ENCODE results near the gene ACKR2.

The ACKR2 gene

DNA sequence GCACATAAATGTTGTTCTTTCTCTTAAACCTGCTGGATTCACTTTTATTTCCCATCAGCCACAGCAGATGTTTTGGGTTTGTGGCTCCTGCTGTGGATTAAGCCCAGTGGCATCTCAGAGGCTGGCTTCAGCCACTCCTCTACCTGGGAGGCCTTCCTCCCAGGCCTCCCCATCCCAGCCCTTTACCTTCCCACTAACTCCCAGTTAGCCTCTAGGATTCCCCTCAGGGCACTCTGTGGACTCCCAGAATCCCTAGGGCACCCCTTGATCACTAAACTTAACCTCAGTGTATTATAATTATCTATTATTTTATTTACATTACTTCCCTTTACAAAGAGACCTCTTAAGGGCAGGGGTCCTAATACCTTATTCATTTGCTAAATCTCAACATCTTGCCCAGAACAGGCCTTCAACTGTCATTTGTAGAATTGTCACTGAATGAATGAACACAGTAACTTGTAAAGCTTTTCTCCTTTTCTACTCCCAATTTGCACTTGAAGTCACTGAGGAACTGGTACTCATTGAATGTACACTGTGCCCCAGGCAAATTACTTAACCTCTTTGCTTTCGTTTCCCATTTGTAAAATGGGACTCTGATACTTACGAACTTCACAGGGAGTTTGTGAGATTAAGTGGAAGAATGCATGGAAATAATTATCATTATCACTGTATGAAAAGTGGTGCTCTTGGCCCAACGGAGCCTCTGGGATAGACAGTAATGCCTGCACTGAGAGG, 44.5 kb upstream of the ACKR2 start:
- H3K9ac ChIP-seq, result no peak overlapping the region
- H3K4me2 ChIP-seq, result no peak overlapping the region

DNA sequence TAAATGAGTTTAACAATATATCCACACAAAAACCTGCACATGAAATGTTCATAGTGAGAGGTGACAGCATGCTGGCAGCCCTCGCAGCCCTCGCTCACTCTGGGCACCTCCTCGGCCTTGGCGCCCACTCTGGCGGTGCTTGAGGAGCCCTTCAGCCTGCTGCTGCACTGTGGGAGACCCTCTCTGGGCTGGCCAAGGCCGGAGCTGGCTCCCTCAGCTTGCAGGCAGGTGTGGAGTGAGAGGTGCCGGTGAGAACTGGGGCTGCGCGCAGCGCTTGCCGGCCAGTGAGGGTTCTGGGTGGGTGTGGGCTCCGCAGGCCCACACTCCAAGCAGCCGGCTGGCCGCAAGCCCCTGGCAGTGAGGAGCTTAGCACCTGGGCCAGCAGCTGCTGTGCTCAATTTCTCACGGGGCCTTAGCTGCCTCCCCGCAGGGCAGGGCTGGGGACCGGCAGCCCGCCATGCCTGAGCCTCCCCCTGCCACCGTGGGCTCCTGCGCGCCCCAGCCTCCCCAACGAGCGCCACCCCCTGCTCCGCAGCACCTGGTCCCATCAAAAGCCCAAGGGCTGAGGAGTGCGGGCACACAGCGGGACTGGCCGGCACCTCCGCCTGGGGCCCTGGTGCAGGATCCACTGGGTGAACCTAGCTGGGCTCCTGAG, 39.6 kb upstream of the ACKR2 start:
- H3K27me3 ChIP-seq (ENCODE audit: insufficient read depth, low read depth), result no peaks in the 10 kb centered on the region
- H3K4me3 ChIP-seq (IDR thresholded peaks at IDR 0.05; ENCODE audit: insufficient read depth, low read depth, low read length), result no peak overlapping the region
- no peaks in the 10 kb centered on the region for H3K79me2 ChIP-seq (ENCODE audit: insufficient read depth, low read depth)
- no peaks in the 10 kb centered on the region for H3K4me1 ChIP-seq (ENCODE audit: low read depth, poor library complexity, severe bottlenecking)
- no peak overlapping the region for H3K4me2 ChIP-seq
- TF ChIP-seq, protein P1, sequence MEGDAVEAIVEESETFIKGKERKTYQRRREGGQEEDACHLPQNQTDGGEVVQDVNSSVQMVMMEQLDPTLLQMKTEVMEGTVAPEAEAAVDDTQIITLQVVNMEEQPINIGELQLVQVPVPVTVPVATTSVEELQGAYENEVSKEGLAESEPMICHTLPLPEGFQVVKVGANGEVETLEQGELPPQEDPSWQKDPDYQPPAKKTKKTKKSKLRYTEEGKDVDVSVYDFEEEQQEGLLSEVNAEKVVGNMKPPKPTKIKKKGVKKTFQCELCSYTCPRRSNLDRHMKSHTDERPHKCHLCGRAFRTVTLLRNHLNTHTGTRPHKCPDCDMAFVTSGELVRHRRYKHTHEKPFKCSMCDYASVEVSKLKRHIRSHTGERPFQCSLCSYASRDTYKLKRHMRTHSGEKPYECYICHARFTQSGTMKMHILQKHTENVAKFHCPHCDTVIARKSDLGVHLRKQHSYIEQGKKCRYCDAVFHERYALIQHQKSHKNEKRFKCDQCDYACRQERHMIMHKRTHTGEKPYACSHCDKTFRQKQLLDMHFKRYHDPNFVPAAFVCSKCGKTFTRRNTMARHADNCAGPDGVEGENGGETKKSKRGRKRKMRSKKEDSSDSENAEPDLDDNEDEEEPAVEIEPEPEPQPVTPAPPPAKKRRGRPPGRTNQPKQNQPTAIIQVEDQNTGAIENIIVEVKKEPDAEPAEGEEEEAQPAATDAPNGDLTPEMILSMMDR (conservative IDR thresholded peaks at IDR 0.05; ENCODE audit: low read depth, low read length), result no peak
- no peak overlapping the region for H2AFZ ChIP-seq (ENCODE audit: low read depth)
- H4K20me1 ChIP-seq (ENCODE audit: insufficient read depth), result no peaks in the 10 kb centered on the region
- no peak overlapping the region for H3K27ac ChIP-seq
- H3K36me3 ChIP-seq (ENCODE audit: insufficient read depth), result no peaks in the 10 kb centered on the region
- no peak overlapping the region for H3K9ac ChIP-seq

More for the DNA sequence above, 44.5 kb upstream of the ACKR2 start:
- H3K36me3 ChIP-seq (ENCODE audit: insufficient read depth), result no peaks in the 10 kb centered on the region
- TF ChIP-seq, protein P1 (conservative IDR thresholded peaks at IDR 0.05; ENCODE audit: low read depth, low read length), result no peak
- no peak overlapping the region for H3K4me3 ChIP-seq (IDR thresholded peaks at IDR 0.05; ENCODE audit: insufficient read depth, low read depth, low read length)
- no peaks in the 10 kb centered on the region for H3K79me2 ChIP-seq (ENCODE audit: insufficient read depth, low read depth)
- H4K20me1 ChIP-seq (ENCODE audit: insufficient read depth), result no peaks in the 10 kb centered on the region
- H2AFZ ChIP-seq (ENCODE audit: low read depth), result no peak overlapping the region
- H3K27me3 ChIP-seq (ENCODE audit: insufficient read depth, low read depth), result no peaks in the 10 kb centered on the region
- no peak overlapping the region for H3K27ac ChIP-seq
- H3K4me1 ChIP-seq (ENCODE audit: low read depth, poor library complexity, severe bottlenecking), result no peaks in the 10 kb centered on the region

DNA sequence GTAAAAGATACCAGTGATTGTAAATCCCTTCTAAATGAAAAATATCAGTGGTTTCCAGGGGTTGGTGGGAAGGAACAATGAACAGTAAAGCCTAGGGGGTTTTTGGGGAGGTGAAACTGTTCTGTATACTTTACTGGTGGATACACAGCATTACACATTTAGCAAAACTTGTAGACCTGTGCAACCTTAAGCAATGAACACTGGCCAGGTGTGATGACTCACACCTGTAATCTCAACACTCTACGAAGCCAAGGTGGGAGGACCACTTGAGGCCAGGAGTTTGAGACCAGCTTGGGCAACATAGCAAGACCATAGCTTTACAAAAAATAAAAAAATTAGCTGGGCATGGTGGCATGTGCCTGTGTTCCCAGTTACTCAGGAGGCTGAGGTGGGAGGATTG, 38.0 kb upstream of the ACKR2 start:
- H3K36me3 ChIP-seq (ENCODE audit: insufficient read depth), result no peaks in the 10 kb centered on the region
- TF ChIP-seq, protein P1 (conservative IDR thresholded peaks at IDR 0.05; ENCODE audit: low read depth, low read length), result no peak

DNA sequence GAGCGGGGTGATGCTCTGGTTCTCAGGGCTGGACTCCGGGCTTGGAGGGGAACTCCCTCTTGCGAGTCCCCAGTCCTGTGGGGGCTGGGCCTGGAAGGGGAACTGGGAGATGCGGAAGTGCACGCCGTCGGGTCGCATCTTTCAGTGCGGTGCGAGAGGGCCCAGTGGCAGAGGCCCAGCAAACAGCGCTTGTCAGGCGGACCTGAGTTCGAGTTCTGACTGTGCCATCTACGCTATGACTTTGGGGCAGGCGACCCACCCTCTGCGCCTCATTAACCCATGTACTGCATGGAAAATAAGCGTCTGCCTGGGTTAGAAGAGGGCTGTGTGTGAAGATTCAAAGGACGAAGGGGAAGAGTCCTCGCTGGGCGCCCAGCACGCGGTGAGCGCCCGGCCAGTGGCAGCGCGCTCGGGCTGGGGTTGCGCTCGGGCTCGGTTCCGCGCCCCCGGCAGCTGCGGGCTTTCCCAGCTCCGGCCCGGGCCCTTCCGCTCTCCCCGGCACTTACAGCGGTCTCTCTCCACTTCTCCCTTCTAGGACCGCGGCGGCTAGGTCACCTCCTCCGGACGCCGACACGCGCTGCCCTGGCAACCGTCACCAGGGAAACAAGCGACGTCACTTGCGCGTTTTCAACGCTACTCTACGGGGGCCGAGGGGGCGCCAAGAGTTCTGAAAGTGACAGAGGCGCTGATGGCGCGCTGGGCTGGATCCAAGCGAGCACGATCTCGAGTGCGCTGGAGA, 36.4 kb upstream of the ACKR2 start, which contains the start of gene CCDC13:
Gene CCDC13 (minus strand): TSS at position 584 of the 739 bp plus-strand sequence. CDS start 14,908 bp downstream, outside the sequence.
- Histone ChIP-seq H2AFZ (ENCODE audit: low read depth) (peak within 1 kb of the TSS; percentile 69), H3K27ac (peak within 1 kb of the TSS; percentile 46; the same call in 1 of the 2 replicates)

More for the DNA sequence above, 38.0 kb upstream of the ACKR2 start:
- no peaks in the 10 kb centered on the region for H3K79me2 ChIP-seq (ENCODE audit: insufficient read depth, low read depth)
- H3K27me3 ChIP-seq (ENCODE audit: insufficient read depth, low read depth), result no peaks in the 10 kb centered on the region
- H3K4me2 ChIP-seq, result no peak overlapping the region
- H3K4me1 ChIP-seq (ENCODE audit: low read depth, poor library complexity, severe bottlenecking), result no peaks in the 10 kb centered on the region
- no peaks in the 10 kb centered on the region for H4K20me1 ChIP-seq (ENCODE audit: insufficient read depth)
- no peak overlapping the region for H3K27ac ChIP-seq
- H2AFZ ChIP-seq (ENCODE audit: low read depth), result no peak overlapping the region
- no peak overlapping the region for H3K9ac ChIP-seq
- no peak overlapping the region for H3K4me3 ChIP-seq (IDR thresholded peaks at IDR 0.05; ENCODE audit: insufficient read depth, low read depth, low read length)

More for the DNA sequence above, 36.4 kb upstream of the ACKR2 start, which contains the start of gene CCDC13:
- no peaks in the 10 kb centered on the region for H3K36me3 ChIP-seq (ENCODE audit: insufficient read depth)
- TF ChIP-seq, protein P1 (conservative IDR thresholded peaks at IDR 0.05; ENCODE audit: low read depth, low read length), result no peak
- no peaks in the 10 kb centered on the region for H4K20me1 ChIP-seq (ENCODE audit: insufficient read depth)
- H3K4me1 ChIP-seq (ENCODE audit: low read depth, poor library complexity, severe bottlenecking), result no peaks in the 10 kb centered on the region
- H3K27me3 ChIP-seq (ENCODE audit: insufficient read depth, low read depth), result no peaks in the 10 kb centered on the region
- no peaks in the 10 kb centered on the region for H3K79me2 ChIP-seq (ENCODE audit: insufficient read depth, low read depth)
- H3K4me3 ChIP-seq (IDR thresholded peaks at IDR 0.05; ENCODE audit: insufficient read depth, low read depth, low read length), result peak within 1 kb of the TSS; percentile 47
- H3K9ac ChIP-seq, result peak within 1 kb of the TSS; percentile 56
- H3K4me2 ChIP-seq, result peak within 1 kb of the TSS; percentile 44

Measured in KMS-11 (cell line).